Fibroblast of the conjunctiva (primary cell): ENCODE results near the gene SLIT3.

Source experiments
- DNase-seq: peaks from one replicate; pipeline ENCODE4 v3.0.0-alpha.2; 2010; ENCODE audit warnings: low read depth

SLIT3 gene

GRCh38 chr5:168931638-168932345 is 369.1 kb downstream of the SLIT3 start:
- DNase-seq: no peak

DNA sequence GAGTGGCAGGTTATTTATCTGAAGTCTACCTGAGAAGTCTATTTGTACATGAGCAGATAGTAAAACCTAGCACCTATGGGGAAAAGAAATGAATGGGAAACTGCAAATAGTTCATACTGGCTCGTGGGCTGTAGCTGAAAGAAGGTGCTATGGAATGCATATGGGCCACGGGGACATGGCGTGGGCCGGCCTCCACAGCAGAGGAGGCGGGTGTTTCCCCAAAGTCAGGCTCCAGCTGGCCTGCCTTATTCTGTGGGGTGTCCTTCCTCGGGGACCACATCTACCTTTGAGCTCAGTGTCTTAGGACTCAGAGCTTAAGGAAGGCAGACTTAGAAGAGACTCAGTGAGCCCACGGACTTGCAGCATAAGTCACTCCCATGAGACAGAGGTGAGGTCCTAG is 371.3 kb downstream of the SLIT3 start:
- no peak for DNase-seq

DNA sequence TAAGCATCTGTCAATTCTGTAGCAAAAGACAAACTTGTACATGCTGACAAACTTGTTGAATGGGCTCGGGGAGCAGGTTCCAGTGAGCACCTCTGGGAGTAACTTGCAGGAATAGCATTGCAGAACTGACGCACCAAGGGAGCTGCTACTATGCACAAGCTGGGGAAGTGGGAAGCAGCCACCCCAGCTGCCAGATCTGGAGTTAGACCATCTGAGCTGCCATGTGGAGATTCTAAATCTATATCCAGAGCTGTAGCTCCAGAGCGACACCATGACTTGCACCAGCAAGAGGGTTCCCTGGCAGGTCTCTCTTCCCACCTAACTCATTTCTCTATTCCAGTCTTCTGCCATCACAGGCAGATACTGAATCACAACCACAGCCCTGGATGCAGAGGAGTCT is 375.8 kb downstream of the SLIT3 start:
- DNase-seq: no peak

DNA sequence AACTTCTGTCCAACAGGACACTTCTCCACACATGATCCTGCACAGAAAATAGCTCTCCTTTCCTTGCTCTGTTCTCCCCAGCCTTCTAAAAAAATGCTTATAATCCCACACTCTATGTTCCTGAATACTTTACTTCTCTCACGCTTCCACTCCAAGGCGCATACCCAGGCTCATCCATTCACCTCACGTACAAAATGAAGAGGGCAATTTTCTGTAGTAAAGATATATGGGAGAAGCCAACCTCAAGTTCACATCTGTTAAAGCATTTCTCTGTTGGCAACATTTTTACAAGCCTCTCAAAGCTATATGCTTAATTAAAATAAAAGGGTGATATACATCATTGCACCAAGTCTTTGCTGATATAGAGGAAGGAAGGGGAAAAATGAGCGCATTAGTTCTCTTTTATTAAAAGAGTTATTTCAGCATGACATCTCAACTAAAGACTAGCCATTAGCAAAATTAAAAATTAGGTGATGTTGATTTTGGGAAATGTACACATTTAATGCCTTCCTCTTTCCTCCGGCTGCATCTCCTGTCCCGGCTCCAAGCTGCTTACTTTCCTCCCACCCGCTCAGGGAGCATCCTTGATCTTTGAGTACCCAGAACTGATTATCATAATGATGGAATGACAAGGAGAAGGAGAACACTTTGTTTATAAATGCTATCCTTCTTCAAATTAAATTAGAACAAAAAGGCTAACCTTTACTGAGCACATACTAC is 379.6 kb downstream of the SLIT3 start:
- no peak for DNase-seq

DNA sequence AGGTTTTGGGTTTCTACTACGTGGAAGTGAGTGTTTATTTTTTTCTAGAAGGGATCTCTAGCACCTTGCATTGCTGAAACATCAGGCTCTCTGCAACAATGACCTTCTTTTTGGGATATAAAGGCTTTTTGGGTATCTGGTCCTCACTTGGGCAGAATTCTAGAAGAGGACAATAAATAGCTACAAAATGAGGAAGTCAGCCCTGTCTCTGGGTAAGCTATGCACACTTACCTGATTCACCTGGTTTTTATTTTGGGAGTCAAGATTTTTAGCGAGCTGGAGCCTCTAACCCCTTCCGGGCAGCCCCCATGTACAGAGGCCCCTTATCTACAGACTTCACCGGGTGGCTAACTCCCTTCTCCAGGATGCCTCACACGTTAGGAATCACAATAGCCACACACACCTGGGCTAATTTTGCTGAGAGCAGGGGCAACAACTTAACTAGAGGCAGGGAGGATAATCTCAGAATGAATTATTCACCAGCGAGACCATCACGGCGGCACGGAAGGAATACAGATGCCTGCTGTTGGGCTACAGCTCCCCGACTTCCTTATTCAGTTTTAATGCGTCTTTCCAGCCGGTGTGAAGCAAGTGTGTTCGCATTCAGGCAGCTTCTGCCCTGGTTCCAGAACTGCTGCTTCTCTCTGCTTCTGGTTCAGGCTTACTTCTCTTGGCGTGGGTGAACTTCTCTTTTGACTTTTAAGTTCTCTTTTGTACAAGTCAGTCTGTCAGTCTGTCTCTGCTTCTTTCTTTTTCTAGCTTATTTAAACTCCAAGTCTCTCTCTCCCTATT is 380.7 kb downstream of the SLIT3 start:
- no peak for DNase-seq

DNA sequence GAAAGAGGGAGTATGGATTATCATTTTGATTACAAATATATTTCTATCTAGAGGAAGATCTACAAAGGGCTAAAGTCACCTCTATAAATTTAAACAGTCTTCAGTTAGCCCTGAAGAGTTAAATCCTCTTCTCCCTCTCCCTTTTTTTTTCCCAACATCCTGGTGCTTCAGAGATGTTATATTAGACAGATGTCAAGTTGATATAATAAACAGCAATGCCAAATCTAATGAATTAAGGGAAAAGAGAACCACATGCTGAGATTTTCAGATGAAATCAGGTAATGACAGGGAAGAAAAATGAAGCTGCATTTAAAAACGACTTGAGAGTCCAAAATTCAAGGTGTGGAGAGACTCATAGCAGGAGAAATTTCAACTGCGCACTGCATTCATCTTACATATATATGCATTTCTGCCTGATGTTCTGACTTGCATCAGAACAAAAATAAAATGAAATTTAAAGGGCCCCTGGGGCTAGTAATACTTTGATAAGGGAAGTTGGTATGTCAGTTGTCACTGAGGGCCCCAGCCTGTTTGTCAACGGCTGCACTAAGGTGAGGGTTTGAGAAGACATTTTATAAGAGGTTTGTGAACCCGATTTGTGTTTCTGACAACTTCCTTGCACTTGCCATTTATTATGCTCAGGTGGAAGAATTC is 382.9 kb downstream of the SLIT3 start:
- no peak for DNase-seq

DNA sequence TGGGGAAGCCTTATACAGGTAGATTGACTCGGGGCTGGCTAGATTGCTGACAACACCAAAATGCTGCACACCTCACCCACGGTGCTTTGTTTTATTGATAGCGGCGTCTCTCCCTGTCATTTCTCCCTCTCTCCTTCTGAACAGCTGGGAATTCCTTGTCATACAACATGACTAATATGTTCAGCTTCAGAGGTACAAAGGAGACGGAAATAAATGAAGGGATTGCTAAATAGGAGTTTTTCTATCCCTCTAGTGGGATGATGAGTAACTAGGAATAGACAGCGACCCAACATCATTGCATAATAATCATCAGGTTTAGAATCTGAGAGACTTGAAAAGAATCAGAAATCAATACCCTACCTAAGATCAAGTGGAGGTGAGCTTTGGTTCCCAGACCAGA is 384.1 kb downstream of the SLIT3 start:
- DNase-seq: no peak

GRCh38 chr5:168916266-168916665 is 384.7 kb downstream of the SLIT3 start:
- DNase-seq: no peak

DNA sequence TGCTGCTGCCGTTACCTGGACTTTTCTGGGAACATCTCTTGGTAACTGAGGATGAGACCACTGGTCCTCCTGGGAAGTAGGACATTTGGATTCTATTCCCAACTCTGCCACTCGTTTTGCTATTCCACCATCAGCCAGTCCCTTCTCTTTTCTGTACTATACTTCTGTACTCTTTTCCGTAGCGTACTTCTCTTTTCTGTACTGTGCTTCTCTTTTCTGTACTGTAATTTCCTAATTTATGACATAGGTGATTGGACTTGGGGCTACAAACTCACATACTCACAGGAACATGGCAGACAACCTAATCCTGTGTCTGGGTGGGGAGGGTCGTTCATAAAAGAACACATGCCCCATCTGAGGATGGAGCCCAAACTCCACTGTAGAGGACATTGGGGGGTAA is 386.4 kb downstream of the SLIT3 start:
- DNase-seq: no peak

DNA sequence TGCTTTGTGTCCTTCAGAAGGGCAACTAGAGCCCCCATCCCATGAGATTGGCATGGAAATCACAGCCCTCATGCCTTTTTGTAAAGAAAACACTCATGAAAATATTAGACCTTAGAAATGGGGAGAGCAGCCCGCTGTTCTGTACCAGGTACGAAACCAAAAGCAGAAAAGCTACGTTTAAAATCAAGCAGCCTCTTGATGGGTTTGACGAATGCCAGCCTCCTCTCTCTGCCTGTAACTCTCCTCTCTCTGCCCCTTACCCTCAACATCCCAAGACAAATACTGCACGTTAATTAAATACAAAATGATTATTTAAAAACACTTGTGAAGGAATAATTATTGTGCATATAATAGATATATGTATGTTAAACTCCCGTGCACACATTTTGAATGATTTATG is 390.1 kb downstream of the SLIT3 start:
- no peak for DNase-seq

GRCh38 chr5:168908207-168908606 is 392.7 kb downstream of the SLIT3 start:
- DNase-seq: no peak

DNA sequence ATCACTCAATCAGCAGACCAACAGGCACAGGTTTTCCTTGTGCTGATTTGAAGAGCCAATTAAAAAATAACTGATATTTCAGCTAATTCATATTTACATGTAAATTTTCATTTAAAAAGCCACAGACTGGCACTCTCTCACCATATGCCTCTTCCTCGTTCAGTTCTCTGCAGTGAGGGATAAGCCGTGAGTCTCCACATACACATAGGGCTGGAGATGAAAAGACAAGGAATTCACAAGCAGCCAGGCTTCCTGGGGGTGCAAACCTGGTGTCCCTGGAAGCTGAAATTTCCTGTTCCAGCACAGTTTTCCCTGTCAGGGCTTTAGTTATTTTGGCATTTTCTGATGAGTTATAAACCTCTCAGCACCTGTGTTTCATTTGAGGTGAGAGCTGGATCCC is 397.9 kb downstream of the SLIT3 start:
- no peak for DNase-seq

- no peak for DNase-seq
These were observed 401.3 kb downstream of the SLIT3 start for GRCh38 chr5:168899673-168900072.

- no peak for DNase-seq
These were observed 401.7 kb downstream of the SLIT3 start for GRCh38 chr5:168899264-168899663.

- DNase-seq: no peak
These were observed 402.6 kb downstream of the SLIT3 start for GRCh38 chr5:168898247-168898911.

GRCh38 chr5:168897387-168898122 is 403.4 kb downstream of the SLIT3 start:
- DNase-seq: no peak

- DNase-seq: no peak
These were observed 405.5 kb downstream of the SLIT3 start for GRCh38 chr5:168895295-168896071.

GRCh38 chr5:168893283-168893682 is 407.7 kb downstream of the SLIT3 start:
- DNase-seq: no peak

DNA sequence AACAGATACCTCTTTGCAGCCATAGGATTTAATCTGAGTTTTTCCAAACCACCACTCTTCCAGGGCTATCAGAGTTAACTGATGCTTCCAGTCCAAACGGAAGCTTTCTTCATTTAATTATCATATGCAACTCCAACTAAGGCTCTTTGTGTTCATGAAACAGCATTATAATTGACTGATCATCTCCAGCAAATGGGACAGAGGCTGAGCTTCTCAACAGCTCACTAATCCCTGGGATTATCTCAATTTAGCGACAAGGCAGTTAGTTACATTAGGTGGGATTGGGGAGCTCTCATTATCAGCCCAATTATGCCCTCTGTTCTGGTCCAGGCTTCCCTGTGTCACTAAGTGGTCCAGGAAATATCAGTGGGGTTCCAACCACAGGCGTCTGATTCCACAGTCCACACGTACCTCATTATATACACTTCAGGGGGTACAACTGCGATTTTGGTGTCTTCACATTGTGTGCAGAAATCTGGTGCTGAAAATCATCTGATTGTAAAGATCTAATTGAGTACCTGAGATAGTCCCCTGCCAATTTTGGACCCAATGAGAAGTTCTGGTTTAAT is 408.2 kb downstream of the SLIT3 start:
- DNase-seq: no peak
